Activated naive CD8-positive, alpha-beta T cell (primary cell): ENCODE results near the gene PCDHGB4.
"Not testable (repeated sequence)": the region's sequence is repeated elsewhere in the genome, so short reads cannot be mapped to it uniquely, and the experiment has no call there.

Experiments
- H3K27ac Mint-ChIP-seq: one replicate; pipeline ENCODE4 v1.8.0; 2021; ENCODE audit warnings: mixed read lengths
- H3K27me3 Mint-ChIP-seq: one replicate; pipeline ENCODE4 v1.8.0; 2021; ENCODE audit warnings: mixed read lengths
- H3K36me3 Mint-ChIP-seq: one replicate; pipeline ENCODE4 v1.8.0; 2021; ENCODE audit warnings: mixed read lengths
- H3K4me1 Mint-ChIP-seq: one replicate; pipeline ENCODE4 v1.8.0; 2021; ENCODE audit warnings: low read depth, mixed read lengths
- H3K4me3 Mint-ChIP-seq: one replicate; pipeline ENCODE4 v1.8.0; 2021; ENCODE audit warnings: mild to moderate bottlenecking, mixed read lengths
- H3K9me3 Mint-ChIP-seq: one replicate; pipeline ENCODE4 v1.8.0; 2021; ENCODE audit warnings: low read depth, mixed read lengths

Gene PCDHGB4

DNA sequence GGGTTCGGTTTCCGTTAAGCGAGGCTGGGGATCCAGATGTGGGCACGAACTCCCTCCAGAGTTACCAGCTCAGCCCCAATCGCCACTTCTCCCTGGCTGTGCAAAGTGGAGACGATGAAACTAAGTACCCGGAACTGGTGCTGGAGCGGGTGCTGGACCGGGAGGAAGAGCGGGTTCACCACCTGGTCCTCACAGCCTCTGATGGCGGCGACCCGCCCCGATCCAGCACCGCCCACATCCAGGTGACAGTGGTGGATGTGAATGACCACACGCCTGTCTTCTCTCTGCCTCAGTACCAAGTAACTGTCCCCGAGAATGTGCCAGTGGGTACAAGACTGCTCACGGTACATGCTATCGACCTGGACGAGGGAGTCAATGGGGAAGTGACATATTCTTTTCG, 4.2 kb upstream of the PCDHGB4 start:
- Mint-ChIP-seq H3K36me3 (peaks cover 18% of the 10 kb centered on the region), H3K4me3 (peak overlapping the region; percentile 82), H3K27ac (no peak overlapping the region), H3K4me1 (no peaks in the 10 kb centered on the region), H3K27me3 (peaks cover 73% of the 10 kb centered on the region), H3K9me3 (peaks cover 16% of the 10 kb centered on the region)

DNA sequence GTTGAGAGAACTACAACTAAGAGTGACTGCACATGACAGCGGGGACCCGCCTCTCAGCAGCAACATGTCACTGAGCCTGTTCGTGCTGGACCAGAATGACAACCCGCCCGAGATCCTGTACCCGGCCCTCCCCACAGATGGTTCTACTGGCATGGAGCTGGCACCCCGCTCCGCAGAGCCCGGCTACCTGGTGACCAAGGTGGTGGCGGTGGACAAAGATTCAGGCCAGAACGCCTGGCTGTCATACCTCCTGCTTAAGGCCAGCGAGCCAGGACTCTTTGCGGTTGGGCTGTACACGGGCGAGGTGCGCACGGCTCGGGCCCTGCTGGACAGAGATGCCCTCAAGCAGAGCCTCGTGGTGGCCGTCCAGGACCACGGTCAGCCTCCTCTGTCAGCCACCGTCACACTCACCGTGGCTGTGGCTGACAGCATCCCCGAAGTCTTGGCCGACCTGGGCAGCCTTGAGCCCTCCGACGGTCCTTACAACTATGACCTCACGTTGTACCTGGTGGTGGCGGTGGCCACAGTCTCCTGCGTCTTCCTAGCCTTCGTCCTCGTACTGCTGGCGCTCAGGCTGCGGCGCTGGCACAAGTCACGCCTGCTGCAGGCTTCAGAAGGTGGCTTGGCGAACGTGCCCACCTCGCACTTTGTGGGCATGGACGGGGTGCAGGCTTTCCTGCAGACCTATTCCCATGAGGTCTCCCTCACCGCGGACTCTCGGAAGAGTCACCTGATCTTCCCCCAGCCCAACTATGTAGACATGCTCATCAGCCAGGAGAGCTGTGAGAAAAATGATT, 2.8 kb upstream of the PCDHGB4 start:
- Mint-ChIP-seq H3K36me3 (peaks cover 16% of the 10 kb centered on the region), H3K9me3 (peaks cover 18% of the 10 kb centered on the region), H3K4me3 (no peak overlapping the region), H3K27ac (no peak overlapping the region), H3K27me3 (peaks cover 70% of the 10 kb centered on the region), H3K4me1 (no peaks in the 10 kb centered on the region)

DNA sequence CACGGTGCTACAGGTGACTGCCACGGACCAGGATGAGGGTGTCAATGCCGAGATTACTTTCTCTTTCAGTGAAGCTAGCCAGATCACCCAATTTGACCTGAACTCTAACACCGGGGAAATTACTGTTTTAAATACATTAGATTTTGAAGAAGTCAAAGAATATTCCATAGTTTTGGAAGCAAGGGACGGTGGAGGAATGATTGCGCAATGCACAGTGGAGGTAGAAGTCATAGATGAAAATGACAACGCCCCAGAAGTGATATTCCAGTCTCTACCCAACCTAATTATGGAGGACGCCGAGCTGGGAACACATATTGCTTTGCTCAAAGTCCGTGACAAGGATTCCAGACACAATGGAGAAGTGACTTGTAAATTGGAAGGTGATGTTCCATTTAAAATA, 1.2 kb downstream of the PCDHGB4 start:
- H3K27me3 Mint-ChIP-seq, result peaks cover 64% of the 10 kb centered on the region
- peak overlapping the region; percentile 6 for H3K27ac Mint-ChIP-seq
- H3K36me3 Mint-ChIP-seq, result peaks cover 12% of the 10 kb centered on the region
- no peak overlapping the region for H3K4me3 Mint-ChIP-seq
- H3K4me1 Mint-ChIP-seq, result no peaks in the 10 kb centered on the region
- peaks cover 26% of the 10 kb centered on the region for H3K9me3 Mint-ChIP-seq

DNA sequence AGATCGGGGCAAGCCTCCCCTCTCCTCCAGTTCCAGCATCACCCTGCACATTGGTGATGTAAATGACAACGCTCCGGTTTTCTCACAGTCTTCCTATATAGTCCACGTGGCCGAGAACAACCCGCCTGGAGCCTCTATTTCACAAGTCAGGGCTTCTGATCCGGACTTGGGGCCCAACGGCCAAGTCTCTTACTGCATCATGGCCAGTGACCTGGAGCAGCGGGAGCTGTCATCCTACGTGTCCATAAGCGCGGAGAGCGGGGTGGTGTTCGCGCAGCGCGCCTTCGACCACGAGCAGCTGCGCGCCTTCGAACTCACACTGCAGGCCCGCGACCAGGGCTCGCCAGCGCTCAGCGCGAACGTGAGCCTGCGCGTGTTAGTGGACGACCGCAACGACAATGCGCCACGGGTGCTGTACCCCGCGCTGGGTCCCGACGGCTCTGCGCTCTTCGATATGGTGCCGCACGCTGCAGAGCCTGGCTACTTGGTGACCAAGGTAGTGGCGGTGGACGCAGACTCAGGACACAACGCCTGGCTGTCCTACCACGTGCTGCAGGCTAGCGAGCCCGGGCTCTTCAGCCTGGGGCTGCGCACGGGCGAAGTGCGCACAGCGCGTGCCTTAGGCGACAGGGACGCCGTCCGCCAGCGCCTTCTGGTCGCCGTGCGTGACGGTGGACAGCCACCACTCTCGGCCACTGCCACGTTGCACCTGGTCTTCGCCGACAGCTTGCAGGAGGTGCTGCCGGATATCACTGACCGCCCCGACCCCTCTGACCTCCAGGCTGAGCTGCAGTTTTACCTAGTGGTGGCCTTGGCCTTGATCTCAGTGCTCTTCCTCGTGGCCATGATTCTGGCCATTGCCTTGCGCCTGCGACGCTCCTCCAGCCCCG, 1.9 kb downstream of the PCDHGB4 start:
- H3K27me3 Mint-ChIP-seq, result peaks cover 64% of the 10 kb centered on the region
- no peak overlapping the region for H3K27ac Mint-ChIP-seq
- H3K9me3 Mint-ChIP-seq, result peaks cover 26% of the 10 kb centered on the region
- H3K4me1 Mint-ChIP-seq, result no peaks in the 10 kb centered on the region
- H3K36me3 Mint-ChIP-seq, result peaks cover 18% of the 10 kb centered on the region
- no peak overlapping the region for H3K4me3 Mint-ChIP-seq

DNA sequence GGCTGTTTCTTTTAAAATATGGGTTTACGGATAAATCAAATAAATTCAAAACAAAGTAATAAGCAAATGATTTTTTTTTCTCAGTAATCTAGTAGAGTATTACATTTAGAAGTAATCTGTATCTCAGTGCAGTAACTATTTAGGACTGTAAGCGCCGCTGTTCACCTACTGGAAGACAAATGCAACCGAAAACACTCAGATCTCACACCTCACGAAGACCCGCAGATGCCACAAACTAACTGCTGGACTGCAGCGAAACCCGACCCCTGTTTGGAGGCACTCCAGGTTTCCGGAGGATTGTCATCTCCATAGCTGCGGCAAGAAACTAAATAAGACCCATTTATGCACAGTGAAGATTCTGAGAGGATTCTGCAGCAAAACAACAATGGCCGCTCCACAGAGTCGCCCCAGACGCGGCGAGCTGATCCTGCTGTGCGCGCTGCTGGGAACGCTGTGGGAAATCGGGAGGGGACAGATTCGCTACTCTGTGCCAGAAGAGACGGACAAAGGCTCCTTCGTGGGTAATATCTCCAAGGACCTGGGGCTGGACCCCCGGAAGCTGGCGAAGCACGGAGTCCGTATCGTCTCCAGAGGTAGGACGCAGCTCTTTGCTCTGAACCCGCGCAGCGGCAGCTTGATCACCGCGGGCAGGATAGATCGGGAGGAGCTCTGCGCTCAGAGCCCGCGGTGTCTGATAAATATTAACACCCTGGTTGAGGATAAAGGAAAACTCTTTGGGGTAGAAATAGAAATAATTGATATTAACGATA, 5.1 kb downstream of the PCDHGB4 start, which contains the start of gene PCDHGA8:
PCDHGA8 (plus strand) TSS at position 205 of the 770 bp plus-strand sequence; CDS start at position 386, 181 bp downstream.
- no peak within 1 kb of the TSS for H3K4me3 Mint-ChIP-seq

DNA sequence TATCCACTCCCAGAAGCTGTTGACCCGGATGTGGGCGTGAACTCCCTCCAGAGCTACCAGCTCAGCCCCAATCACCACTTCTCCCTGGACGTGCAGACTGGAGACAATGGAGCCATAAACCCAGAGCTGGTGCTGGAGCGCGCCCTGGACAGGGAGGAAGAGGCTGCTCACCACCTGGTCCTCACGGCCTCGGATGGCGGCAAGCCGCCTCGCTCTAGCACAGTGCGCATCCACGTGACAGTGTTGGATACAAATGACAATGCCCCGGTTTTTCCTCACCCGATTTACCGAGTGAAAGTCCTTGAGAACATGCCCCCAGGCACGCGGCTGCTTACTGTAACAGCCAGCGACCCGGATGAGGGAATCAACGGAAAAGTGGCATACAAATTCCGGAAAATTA, 5.8 kb downstream of the PCDHGB4 start:
- peaks cover 18% of the 10 kb centered on the region for H3K36me3 Mint-ChIP-seq
- H3K4me3 Mint-ChIP-seq, result no peak overlapping the region
- peaks cover 11% of the 10 kb centered on the region for H3K9me3 Mint-ChIP-seq
- H3K4me1 Mint-ChIP-seq, result no peaks in the 10 kb centered on the region
- peaks cover 51% of the 10 kb centered on the region for H3K27me3 Mint-ChIP-seq
- H3K27ac Mint-ChIP-seq, result no peak overlapping the region

More for the DNA sequence above, 5.1 kb downstream of the PCDHGB4 start, which contains the start of gene PCDHGA8:
- peaks cover 53% of the 10 kb centered on the region for H3K27me3 Mint-ChIP-seq
- H3K9me3 Mint-ChIP-seq, result peaks cover 11% of the 10 kb centered on the region
- no peaks in the 10 kb centered on the region for H3K4me1 Mint-ChIP-seq
- peaks cover 20% of the 10 kb centered on the region for H3K36me3 Mint-ChIP-seq
- H3K27ac Mint-ChIP-seq, result no peak within 1 kb of the TSS

DNA sequence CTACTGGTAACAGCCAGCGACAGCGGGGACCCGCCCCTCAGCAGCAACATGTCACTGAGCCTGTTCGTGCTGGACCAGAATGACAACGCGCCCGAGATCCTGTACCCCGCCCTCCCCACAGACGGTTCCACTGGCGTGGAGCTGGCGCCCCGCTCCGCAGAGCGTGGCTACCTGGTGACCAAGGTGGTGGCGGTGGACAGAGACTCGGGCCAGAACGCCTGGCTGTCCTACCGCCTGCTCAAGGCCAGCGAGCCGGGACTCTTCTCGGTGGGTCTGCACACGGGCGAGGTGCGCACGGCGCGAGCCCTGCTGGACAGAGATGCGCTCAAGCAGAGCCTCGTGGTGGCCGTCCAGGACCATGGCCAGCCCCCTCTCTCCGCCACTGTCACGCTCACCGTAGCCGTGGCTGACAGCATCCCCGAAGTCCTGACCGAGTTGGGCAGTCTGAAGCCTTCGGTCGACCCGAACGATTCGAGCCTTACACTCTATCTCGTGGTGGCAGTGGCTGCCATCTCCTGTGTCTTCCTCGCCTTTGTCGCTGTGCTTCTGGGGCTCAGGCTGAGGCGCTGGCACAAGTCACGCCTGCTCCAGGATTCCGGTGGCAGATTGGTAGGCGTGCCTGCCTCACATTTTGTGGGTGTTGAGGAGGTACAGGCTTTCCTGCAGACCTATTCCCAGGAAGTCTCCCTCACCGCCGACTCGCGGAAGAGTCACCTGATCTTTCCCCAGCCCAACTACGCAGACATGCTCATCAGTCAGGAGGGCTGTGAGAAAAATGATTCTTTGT, 7.1 kb downstream of the PCDHGB4 start:
- peaks cover 14% of the 10 kb centered on the region for H3K9me3 Mint-ChIP-seq

DNA sequence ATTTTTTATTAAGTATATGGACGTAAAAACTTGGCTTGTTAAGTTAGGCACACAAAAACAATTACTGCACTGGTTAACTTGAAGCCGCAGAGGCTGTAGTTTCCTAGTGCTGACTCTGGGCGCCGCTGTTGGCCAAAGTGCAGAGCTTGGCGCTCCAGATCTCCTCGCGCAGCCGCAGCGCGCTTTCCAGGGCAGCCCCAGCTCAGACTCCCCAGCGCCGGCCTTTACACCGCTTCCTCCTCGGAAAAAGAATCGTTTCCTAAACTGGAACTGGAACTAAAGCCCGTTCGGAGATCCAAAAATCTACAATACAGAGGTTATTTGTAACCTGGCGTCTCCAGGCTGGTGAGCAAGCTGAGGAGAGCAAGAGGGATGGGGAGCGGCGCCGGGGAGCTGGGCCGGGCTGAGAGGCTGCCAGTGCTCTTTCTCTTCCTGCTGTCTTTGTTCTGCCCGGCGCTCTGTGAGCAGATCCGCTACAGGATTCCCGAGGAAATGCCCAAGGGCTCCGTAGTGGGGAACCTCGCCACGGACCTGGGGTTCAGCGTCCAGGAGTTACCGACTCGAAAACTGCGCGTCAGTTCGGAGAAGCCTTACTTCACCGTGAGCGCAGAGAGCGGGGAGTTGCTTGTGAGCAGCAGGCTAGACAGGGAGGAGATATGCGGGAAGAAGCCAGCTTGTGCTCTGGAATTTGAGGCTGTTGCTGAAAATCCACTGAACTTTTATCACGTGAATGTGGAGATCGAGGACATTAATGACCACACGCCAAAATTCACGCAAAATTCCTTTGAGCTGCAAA, 10.5 kb downstream of the PCDHGB4 start, which contains the start of gene PCDHGB5:
PCDHGB5 (plus strand) TSS at position 192 of the 796 bp plus-strand sequence; CDS start at position 373, 181 bp downstream.
- H3K27ac Mint-ChIP-seq, H3K4me1 Mint-ChIP-seq: not testable (repeated sequence)
- H3K27me3 Mint-ChIP-seq, result peaks cover 46% of the 10 kb centered on the region
- peak within 1 kb of the TSS; percentile 61 for H3K4me3 Mint-ChIP-seq
- peaks cover 24% of the 10 kb centered on the region for H3K36me3 Mint-ChIP-seq
- H3K9me3 Mint-ChIP-seq, result peaks cover 15% of the 10 kb centered on the region

More for the DNA sequence above, 7.1 kb downstream of the PCDHGB4 start:
- H3K4me3 Mint-ChIP-seq, H3K4me1 Mint-ChIP-seq, H3K27ac Mint-ChIP-seq: not testable (repeated sequence)
- Mint-ChIP-seq H3K27me3 (peaks cover 50% of the 10 kb centered on the region), H3K36me3 (peaks cover 21% of the 10 kb centered on the region)

DNA sequence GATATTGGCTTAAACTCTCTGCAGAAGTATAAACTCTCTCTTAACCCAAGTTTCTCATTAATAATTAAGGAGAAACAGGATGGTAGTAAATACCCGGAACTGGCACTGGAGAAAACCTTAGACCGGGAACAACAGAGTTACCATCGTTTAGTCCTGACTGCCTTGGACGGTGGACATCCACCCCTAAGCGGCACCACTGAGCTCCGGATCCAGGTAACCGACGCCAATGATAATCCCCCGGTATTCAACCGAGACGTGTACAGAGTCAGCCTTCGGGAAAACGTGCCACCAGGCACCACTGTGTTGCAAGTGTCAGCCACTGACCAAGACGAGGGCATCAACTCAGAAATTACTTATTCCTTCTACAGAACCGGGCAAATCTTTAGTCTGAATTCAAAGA, 11.1 kb downstream of the PCDHGB4 start:
- H3K27ac Mint-ChIP-seq, result no peak overlapping the region
- peaks cover 47% of the 10 kb centered on the region for H3K27me3 Mint-ChIP-seq
- peaks cover 4% of the 10 kb centered on the region for H3K4me1 Mint-ChIP-seq
- peaks cover 22% of the 10 kb centered on the region for H3K36me3 Mint-ChIP-seq
- peak overlapping the region; percentile 30 for H3K4me3 Mint-ChIP-seq
- peaks cover 16% of the 10 kb centered on the region for H3K9me3 Mint-ChIP-seq

DNA sequence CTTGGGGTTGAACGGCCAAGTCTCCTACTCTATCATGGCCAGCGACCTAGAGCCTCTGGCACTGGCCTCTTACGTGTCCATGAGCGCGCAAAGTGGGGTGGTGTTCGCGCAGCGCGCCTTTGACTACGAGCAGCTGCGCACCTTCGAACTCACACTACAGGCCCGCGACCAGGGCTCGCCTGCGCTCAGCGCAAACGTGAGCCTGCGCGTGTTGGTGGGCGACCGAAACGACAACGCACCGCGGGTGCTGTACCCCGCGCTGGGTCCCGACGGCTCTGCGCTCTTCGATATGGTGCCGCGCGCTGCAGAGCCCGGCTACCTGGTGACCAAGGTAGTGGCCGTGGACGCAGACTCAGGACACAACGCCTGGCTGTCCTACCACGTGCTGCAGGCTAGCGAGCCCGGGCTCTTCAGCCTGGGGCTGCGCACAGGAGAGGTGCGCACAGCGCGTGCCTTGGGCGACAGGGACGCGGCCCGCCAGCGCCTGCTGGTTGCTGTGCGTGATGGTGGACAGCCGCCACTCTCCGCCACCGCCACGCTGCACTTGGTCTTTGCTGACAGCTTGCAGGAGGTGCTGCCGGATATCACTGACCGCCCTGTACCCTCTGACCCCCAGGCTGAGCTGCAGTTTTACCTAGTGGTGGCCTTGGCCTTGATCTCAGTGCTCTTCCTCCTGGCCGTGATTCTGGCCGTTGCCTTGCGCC, 12.2 kb downstream of the PCDHGB4 start:
- Mint-ChIP-seq H3K4me1 (peaks cover 4% of the 10 kb centered on the region), H3K27me3 (peaks cover 48% of the 10 kb centered on the region), H3K36me3 (peaks cover 18% of the 10 kb centered on the region), H3K4me3 (no peak overlapping the region), H3K9me3 (peaks cover 19% of the 10 kb centered on the region), H3K27ac (no peak overlapping the region)

DNA sequence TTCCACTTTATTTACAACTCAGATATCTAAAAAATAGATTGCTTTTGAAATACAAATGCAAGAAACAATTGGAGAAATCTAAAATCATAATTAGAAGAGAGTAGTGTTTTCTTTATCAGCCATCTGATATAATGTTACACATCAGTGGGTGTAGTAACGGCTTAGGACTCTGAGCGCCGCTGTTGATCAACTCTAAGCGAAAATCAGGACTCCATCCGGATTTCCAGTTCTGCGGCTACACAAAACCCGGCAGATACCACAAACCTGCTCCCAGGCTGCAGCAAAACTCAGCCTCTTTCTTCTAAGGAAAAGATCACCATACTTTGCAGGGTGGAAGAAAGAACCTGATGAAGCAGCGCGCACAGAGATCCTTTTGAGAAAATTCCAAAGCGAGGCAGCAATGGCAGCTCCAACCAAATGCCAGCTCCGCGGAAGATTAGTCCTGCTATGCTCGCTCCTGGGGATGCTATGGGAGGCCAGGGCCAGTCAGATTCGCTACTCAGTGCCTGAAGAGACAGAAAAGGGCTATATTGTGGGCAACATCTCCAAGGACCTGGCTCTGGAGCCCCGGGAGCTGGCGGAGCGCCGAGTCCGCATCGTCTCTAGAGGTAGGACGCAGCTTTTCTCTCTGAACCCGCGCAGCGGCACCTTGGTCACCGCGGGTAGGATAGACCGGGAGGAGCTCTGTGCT, 15.2 kb downstream of the PCDHGB4 start, which contains the start of gene PCDHGA9:
PCDHGA9 (plus strand) TSS at position 226 of the 691 bp plus-strand sequence; CDS start at position 401, 175 bp downstream.
- H3K27ac Mint-ChIP-seq, result no peak within 1 kb of the TSS
- H3K4me3 Mint-ChIP-seq, result peak within 1 kb of the TSS; percentile 75
- peaks cover 19% of the 10 kb centered on the region for H3K9me3 Mint-ChIP-seq
- H3K36me3 Mint-ChIP-seq, result peaks cover 19% of the 10 kb centered on the region
- peaks cover 50% of the 10 kb centered on the region for H3K27me3 Mint-ChIP-seq
- peaks cover 4% of the 10 kb centered on the region for H3K4me1 Mint-ChIP-seq

DNA sequence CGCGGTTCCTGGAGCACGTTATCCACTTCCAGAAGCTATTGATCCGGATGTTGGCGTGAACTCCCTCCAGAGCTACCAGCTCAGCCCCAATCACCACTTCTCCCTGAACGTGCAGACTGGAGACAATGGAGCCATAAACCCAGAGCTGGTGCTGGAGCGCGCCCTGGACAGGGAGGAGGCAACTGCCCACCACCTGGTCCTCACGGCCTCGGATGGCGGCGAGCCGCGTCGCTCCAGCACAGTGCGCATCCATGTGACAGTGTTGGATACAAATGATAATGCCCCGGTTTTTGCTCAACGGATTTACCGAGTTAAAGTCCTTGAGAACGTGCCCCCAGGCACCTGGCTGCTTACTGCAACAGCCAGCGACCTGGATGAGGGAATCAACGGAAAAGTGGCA, 15.9 kb downstream of the PCDHGB4 start:
- Mint-ChIP-seq H3K4me3 (no peak overlapping the region), H3K9me3 (peaks cover 19% of the 10 kb centered on the region), H3K4me1 (peaks cover 4% of the 10 kb centered on the region), H3K36me3 (peaks cover 21% of the 10 kb centered on the region), H3K27ac (no peak overlapping the region), H3K27me3 (peaks cover 53% of the 10 kb centered on the region)
